Astrocyte (in vitro differentiated cells and primary cell): ENCODE measurements around the gene SOHLH1.

Source experiments
- EZH2 ChIP-seq: IDR thresholded peaks from 2 replicates; pipeline ENCODE4 v1.6.1; 2012; ENCODE audit warnings: mild to moderate bottlenecking, low read length, inconsistent platforms; ENCODE audit not compliant: insufficient read depth
- TF ChIP-seq, protein P1 (sequence below): IDR thresholded peaks from 2 replicates; pipeline ENCODE4 v1.5.1; 2011; ENCODE audit warnings: low read depth, mild to moderate bottlenecking, inconsistent platforms, low read length, moderate library complexity; ENCODE audit not compliant: insufficient read depth

DNA sequence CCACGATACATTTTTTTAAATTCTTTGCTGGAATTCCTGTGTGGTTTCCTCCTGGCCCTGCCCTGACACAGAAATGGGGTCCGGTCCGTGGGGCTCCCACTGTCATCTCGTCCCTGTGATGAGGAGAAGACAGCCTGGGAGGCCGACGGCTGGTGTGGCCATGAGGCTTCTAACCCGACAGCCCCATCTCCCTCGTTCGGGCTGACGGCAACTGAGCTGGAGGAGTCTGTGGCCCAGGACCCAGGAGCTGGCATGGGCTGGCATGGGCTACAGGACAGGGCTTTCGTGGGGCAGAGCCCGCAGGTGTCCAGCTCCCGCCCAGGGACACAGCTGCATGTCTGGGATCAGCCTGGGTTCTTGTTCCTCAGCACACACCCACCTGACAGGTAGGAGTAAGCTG lies 22.4 kb downstream of the SOHLH1 start:
- TF ChIP-seq, protein P1, sequence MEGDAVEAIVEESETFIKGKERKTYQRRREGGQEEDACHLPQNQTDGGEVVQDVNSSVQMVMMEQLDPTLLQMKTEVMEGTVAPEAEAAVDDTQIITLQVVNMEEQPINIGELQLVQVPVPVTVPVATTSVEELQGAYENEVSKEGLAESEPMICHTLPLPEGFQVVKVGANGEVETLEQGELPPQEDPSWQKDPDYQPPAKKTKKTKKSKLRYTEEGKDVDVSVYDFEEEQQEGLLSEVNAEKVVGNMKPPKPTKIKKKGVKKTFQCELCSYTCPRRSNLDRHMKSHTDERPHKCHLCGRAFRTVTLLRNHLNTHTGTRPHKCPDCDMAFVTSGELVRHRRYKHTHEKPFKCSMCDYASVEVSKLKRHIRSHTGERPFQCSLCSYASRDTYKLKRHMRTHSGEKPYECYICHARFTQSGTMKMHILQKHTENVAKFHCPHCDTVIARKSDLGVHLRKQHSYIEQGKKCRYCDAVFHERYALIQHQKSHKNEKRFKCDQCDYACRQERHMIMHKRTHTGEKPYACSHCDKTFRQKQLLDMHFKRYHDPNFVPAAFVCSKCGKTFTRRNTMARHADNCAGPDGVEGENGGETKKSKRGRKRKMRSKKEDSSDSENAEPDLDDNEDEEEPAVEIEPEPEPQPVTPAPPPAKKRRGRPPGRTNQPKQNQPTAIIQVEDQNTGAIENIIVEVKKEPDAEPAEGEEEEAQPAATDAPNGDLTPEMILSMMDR = no peak
- no peak for TF ChIP-seq EZH2
